GM18517 (cell line): ENCODE measurements around the gene PTRH2.
"Not testable (repeated sequence)": the region's sequence is repeated elsewhere in the genome, so short reads cannot be mapped to it uniquely, and the experiment has no call there.

Experiments used
- ATAC-seq: cut with Tn5 transposase; IDR thresholded peaks from one replicate; pipeline ENCODE4 v1.9.1; 2021; ENCODE audit warnings: mild to moderate bottlenecking, moderate library complexity; ENCODE audit not compliant: unreplicated experiment

The PTRH2 gene

DNA sequence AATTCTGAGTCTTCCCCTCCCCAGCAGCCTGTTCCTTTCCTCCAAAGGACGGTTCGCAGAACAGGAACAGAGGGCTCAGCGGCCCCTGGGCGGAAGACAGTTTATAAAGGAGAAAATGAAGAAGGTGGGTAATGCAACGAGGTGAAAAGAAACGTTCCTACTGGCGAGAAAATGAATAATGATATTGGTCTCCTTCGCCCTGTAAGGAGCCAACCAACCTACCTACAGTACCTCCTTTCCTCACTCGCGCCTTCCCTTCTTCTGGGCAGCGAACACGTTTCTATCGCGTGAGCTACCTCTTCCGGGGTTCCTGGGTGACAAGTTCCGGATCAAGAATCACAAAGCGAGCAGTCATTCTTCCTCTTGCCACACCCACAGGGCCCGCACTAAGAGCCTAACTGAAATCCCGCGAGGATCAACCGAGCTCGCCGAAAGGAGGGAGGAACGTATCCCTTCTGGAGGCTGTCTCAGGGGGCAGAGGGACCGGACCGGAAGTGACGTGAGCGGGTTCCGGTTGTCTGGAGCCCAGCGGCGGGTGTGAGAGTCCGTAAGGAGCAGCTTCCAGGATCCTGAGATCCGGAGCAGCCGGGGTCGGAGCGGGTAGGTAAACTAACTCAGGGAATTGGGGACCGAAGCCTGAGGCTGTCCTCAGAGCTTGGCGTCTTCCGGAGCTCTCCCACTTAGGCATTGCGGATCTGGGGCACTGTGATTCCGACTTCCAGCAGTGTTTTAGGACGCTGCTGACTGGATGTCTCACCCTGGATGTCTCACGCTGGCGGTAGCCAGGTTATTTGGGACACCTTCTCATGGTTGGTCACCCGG, at the start of gene PTRH2, which contains the start of gene VMP1:
TSS of gene PTRH2 (minus strand) at position 282 of the 822 bp plus-strand sequence. CDS start 9,452 bp downstream, outside the sequence.
TSS of gene VMP1 (plus strand) at position 506 of the 822 bp plus-strand sequence. CDS start 23,793 bp downstream, outside the sequence.
- ATAC-seq, result peak; percentile 88

- no peak for ATAC-seq
These were observed 49.1 kb upstream of the PTRH2 start for GRCh38 chr17:59756236-59756818.

DNA sequence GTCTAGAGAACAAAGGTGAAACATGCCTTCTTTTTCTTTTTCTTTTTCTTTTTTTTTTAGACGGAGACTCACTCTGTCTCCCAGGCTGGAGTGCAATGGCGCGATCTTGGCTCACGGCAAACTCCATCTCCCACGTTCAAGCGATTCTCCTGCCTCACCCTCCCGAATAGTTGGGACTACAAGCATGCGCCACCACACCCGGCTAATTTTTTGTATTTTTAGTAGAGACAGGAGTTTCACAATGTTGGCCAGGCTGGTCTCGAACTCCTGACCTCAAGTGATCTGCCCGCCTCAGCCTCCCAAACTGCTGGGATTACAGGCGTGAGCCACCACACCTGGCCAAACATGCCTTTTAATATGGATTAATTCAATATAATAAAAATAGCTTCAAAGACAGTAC, 47.8 kb upstream of the PTRH2 start:
- ATAC-seq, result not testable (repeated sequence)

GRCh38 chr17:59754552-59754951, 47.3 kb upstream of the PTRH2 start:
- ATAC-seq, result no peak

- ATAC-seq, result peak; percentile 82
These were observed 46.6 kb upstream of the PTRH2 start for GRCh38 chr17:59753522-59754467.

DNA sequence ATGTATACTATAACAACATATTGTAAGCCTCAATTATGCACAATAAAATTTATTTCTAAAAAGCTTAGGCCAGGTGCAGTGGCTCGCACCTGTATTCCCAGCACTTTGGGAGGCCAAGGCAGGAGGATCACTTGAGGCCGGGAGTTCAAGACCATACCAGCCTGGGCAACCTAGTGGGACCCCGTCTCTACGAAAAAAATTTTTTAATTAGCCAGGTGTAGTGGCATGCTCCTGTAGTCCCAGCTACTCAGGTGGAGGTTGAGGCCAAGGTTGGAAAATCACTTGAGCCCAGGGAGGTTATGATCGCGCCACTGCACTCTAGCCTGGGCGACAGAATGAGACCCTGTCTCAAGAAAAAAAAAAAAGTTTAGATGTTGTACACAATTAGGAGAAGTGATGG, 45.7 kb upstream of the PTRH2 start:
- ATAC-seq, result no peak

DNA sequence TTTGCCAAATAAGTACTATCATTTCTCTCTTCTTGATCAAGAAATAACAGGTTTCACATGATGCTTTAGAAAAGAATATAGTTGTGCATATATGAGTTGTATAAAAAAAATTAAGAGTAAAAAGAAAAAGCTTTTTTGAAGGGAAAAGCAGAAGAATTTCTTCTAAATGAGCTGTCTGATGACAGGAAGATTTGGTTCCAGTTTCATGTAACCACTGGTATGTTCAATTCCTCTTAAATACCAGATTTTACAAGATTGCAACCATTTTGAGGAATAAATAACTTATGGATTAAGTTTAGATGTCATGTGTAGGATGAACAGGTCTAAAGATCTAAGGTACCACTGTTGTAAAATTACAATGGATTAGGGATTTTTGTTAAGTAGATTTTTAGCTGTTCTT, 45.2 kb upstream of the PTRH2 start:
- no peak for ATAC-seq

DNA sequence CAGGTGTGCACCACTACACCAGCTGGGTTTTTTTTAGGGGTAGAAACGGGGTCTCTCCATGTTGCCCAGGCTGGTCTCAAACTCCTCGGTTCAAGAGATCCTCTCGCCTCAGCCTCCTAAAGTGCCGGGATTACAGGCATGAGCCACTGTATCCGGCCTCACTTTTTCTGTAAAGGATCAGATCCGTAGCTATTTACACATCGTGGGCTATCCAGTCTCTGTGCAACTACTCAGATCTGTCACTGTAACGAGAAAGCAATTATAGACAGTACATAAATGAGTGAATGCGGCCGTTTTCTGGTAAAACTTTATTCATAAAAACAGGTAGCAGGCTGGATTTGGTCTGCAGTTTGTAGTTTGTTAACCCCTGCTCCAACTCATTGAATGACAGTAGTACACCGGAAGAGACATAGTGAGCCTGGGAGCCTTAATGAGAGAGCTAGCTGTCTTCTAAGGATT, 44.8 kb upstream of the PTRH2 start:
- no peak for ATAC-seq

- no peak for ATAC-seq
These were observed 41.4 kb upstream of the PTRH2 start for GRCh38 chr17:59748591-59748990.

GRCh38 chr17:59746849-59747445, 39.7 kb upstream of the PTRH2 start:
- ATAC-seq, result no peak

DNA sequence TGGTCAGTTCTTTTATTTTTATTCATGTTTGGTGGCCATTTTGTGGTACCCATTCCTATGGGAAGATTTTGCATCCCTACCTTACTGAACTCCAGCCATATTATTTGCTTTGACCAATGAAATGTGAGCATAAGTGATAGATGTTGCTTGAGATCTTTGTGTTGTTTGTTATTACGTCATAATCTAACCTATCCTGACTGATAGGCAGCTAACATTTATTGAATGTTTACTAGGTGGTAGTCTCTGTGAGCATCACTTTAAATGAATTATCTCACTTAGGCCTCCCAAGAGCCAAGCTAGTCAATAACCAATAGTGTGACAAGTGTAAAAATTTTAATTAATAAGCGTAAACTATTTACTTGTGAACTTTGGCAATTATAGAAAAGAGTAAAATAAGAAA, 37.8 kb upstream of the PTRH2 start:
- no peak for ATAC-seq

DNA sequence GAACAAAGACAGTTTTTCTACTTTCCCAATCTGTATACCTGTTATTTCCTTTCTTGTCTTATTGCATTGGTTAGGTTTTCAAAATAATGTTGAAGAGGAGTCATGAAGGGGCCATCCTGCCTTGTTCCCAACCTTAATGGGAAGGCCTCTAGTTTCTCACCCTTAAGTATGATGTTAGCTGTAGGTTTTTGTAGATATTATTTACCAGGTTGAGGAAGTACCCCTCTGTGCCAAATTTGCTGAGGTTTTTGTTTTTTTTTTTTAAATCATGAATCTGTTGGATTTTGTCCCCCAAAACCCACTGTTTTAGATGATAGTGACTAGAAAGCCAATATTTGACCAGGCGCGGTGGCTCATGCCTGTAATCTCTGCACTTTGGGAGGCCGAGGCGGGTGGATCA, 36.6 kb upstream of the PTRH2 start:
- no peak for ATAC-seq

DNA sequence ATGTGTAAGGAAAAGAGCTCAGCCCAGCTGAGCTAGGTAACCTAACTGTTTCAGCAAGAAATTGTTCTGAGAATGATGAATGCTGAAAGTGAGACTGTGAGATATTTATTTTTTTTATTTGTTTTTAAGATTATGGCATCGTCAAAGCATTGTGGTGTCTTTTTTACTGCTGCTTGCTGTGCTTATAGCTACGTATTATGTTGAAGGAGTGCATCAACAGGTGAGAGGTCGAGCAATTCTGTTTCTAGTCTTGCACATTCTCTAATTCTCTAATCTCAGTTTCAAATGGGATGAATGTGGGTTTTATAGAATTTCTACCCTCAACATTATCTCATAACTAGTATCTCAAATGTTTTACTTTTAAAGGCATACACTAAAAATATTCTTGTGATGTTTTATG, 30.1 kb upstream of the PTRH2 start:
- ATAC-seq, result no peak

DNA sequence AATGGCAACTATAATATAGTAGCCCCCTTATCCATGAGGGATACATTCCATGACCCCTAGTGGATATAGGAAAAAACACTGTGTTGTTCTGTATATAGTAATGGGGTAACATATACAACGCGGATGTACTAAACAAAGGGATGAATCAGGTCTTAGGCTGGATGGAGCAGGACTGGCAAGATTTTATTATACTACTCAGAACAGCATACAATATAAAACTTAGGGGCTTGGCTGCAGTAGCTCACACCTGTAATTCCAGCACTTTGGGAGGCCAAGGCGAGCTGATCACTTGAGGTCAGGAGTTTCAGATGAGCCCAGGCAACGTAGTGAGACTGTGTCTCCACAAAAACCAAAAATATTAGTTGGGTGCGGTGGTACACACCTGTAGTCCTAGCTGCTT, 27.0 kb upstream of the PTRH2 start:
- ATAC-seq, result no peak

- no peak for ATAC-seq
These were observed 26.5 kb upstream of the PTRH2 start for GRCh38 chr17:59733697-59734096.

- ATAC-seq, result no peak
These were observed 23.1 kb upstream of the PTRH2 start for GRCh38 chr17:59730268-59730834.

GRCh38 chr17:59727817-59728533, 20.7 kb upstream of the PTRH2 start:
- ATAC-seq, result no peak

GRCh38 chr17:59725691-59726090, 18.5 kb upstream of the PTRH2 start:
- no peak for ATAC-seq

DNA sequence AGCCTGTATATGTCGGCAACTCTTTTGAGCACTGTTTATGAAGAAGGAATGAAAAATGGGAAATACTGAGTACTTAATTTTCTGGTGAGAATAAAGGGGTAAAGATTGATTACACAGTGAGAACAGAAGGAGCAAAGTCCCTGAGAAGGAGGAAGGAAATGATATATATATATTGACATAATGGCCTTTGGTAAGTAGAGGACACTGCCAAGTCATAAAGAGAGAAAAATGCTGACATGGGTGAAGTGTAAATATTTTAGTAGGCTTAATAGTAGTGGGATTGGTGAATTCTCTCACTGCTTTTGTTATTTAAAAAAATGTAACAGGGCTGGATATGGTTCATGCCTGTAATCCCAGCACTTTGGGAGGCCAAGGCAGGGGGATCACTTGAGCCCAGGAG, 16.4 kb upstream of the PTRH2 start:
- ATAC-seq, result no peak

- ATAC-seq, result no peak
These were observed 15.8 kb upstream of the PTRH2 start for GRCh38 chr17:59723041-59723440.
